HepG2 (cell line): ENCODE results near the gene POLG2. TPM values are rescaled to one million over a fixed set of nuclear protein-coding genes. Genes with fewer than 3 reads are reported as not detected.

Experiments used
- CHD2 ChIP-seq: IDR thresholded peaks from 2 replicates; pipeline ENCODE4 v1.6.1; 2011; ENCODE audit warnings: low read depth, low read length, improper control_type of control experiment
- CSRNP2 ChIP-seq: sonication (generic); formaldehyde crosslinking; conservative IDR thresholded peaks from 2 replicates; pipeline ENCODE4 v1.8.0; 2022; ENCODE audit warnings: low read depth, missing genetic modification reagents
- DNMT3B ChIP-seq: conservative IDR thresholded peaks from 2 replicates; pipeline ENCODE4 v1.6.1; 2016; ENCODE audit warnings: missing biosample characterization, control low read depth
- ESRRA ChIP-seq: sonication (generic); formaldehyde crosslinking; IDR thresholded peaks from 2 replicates; pipeline ENCODE4 v1.5.1; 2020; ENCODE audit warnings: mild to moderate bottlenecking, low read depth, missing genetic modification reagents
- HMGXB3 ChIP-seq: sonication (generic); formaldehyde crosslinking; IDR thresholded peaks from 2 replicates; pipeline ENCODE4 v1.4.0; 2020; ENCODE audit warnings: missing genetic modification reagents, borderline replicate concordance
- MEIS1 ChIP-seq: sonication (generic); formaldehyde crosslinking; IDR thresholded peaks from 2 replicates; pipeline ENCODE4 v1.9.0; 2021; ENCODE audit warnings: mild to moderate bottlenecking, missing genetic modification reagents, moderate library complexity, borderline replicate concordance
- NFKBIZ ChIP-seq: IDR thresholded peaks from 2 replicates; pipeline ENCODE4 v1.6.1; 2018; ENCODE audit warnings: missing genetic modification reagents, missing compliant biosample characterization
- PCBP2 ChIP-seq: fragments of 200-400 bp; formaldehyde crosslinking; optimal IDR thresholded peaks from 2 replicates; pipeline ENCODE3; 2018; ENCODE audit warnings: low read length, low read depth; ENCODE audit not compliant: poor library complexity, severe bottlenecking
- PRDM10 ChIP-seq: sonication (generic); formaldehyde crosslinking; IDR thresholded peaks from 2 replicates; pipeline ENCODE4 v1.4.0; 2020; ENCODE audit warnings: low read depth, missing genetic modification reagents
- ZMYM2 ChIP-seq: sonication (generic); formaldehyde crosslinking; IDR thresholded peaks from 2 replicates; pipeline ENCODE4 v1.8.0; 2022; ENCODE audit warnings: mild to moderate bottlenecking, missing genetic modification reagents
- ZNF143 ChIP-seq: sonication (generic); formaldehyde crosslinking; IDR thresholded peaks from 2 replicates; pipeline ENCODE4 v1.4.0; 2020; ENCODE audit warnings: missing genetic modification reagents
- ZNF224 ChIP-seq: sonication (generic); formaldehyde crosslinking; IDR thresholded peaks from 2 replicates; pipeline ENCODE4 v1.5.0; 2020; ENCODE audit warnings: mild to moderate bottlenecking, missing genetic modification reagents
- ZNF30 ChIP-seq: sonication (generic); formaldehyde crosslinking; IDR thresholded peaks from 2 replicates; pipeline ENCODE4 v1.5.0; 2020; ENCODE audit warnings: mild to moderate bottlenecking, missing genetic modification reagents
- ZNF597 ChIP-seq: sonication (generic); formaldehyde crosslinking; IDR thresholded peaks from 2 replicates; pipeline ENCODE4 v1.5.0; 2020; ENCODE audit warnings: missing genetic modification reagents
- ZNF720 ChIP-seq: sonication (generic); formaldehyde crosslinking; IDR thresholded peaks from 2 replicates; pipeline ENCODE4 v1.4.0; 2020; ENCODE audit warnings: missing genetic modification reagents
- ZNF737 ChIP-seq: sonication (generic); formaldehyde crosslinking; IDR thresholded peaks from 2 replicates; pipeline ENCODE4 v1.5.0; 2020; ENCODE audit warnings: missing genetic modification reagents, mild to moderate bottlenecking, borderline replicate concordance
- ZSCAN21 ChIP-seq: sonication (generic); formaldehyde crosslinking; IDR thresholded peaks from 2 replicates; pipeline ENCODE4 v1.8.0; 2022; ENCODE audit warnings: mild to moderate bottlenecking, missing genetic modification reagents, moderate library complexity, borderline replicate concordance
- polyA plus RNA-seq, 8 experiments: library from polyadenylated mRNA; depleted of rRNA in 3 of 8; stranded (reverse) in 7 of 8; unstranded in 1 of 8; fragments of >200 nt; fragmentation: Illumina TruSeq in 4 of 8; extraction: Trizol in 4 of 8; gene quantifications; 2 replicates each; pipeline versions ENCODE4 v1.2.1 to v1.2.3, GENCODE V29; 2011 to 2016; ENCODE audit warnings: low read depth in 4 of 8, missing spikeins in 1 of 8, mixed read lengths in 1 of 8; ENCODE audit not compliant: insufficient read depth in 1 of 8
- total RNA-seq, 5 experiments: library from RNA; depleted of rRNA; stranded (reverse); fragments of >200 nt; fragmentation: Illumina TruSeq; extraction: Trizol; gene quantifications; 2 replicates each; pipeline ENCODE4 v1.2.3, GENCODE V29; 2016; ENCODE audit warnings: low read depth in 1 of 5

Gene POLG2
- total and polyA plus RNA-seq, 2 of the 13 experiments (the other 11 are each of a cell fraction or from before 2014, with no cell fraction given) = 21.1 to 25.5 TPM

- no peak for TF ChIP-seq CSRNP2
- no peak; the same call in none of the 2 replicates for TF ChIP-seq PRDM10 (CRISPR knock-in tag)
- no peak for TF ChIP-seq DNMT3B (CRISPR knock-in tag)
- TF ChIP-seq PCBP2 = no peak
- no peak for TF ChIP-seq ZNF30 (CRISPR knock-in tag)
- TF ChIP-seq ESRRA (CRISPR knock-in tag) = no peak; the same call in 1 of the 2 replicates
- TF ChIP-seq ZMYM2 (CRISPR knock-in tag) = peak; percentile 81; the same call in 1 of the 2 replicates
- 0 out of 2 replicates have a peak, but pooled peaks have one; percentile 83 for TF ChIP-seq ZNF224
- TF ChIP-seq ZSCAN21 (CRISPR knock-in tag) = peak; percentile 91
- TF ChIP-seq MEIS1 (CRISPR knock-in tag) = peak; percentile 96
- peak; percentile 49; the same call in 1 of the 2 replicates for TF ChIP-seq ZNF597 (CRISPR knock-in tag)
- TF ChIP-seq ZNF720 (CRISPR knock-in tag) = no peak
- TF ChIP-seq ZNF143 (CRISPR knock-in tag) = peak; percentile 35; the same call in 1 of the 2 replicates
- TF ChIP-seq NFKBIZ (CRISPR knock-in tag) = 0 out of 2 replicates have a peak, but pooled peaks have one; percentile 65
- no peak; the same call in 1 of the 2 replicates for TF ChIP-seq ZNF737 (CRISPR knock-in tag)
- TF ChIP-seq CHD2 = peak; percentile 86
- TF ChIP-seq HMGXB3 = no peak; the same call in 1 of the 2 replicates
These were observed 9.9 kb upstream of the POLG2 start, which contains the start of gene CEP95 (continued) for GRCh38 chr17:64506576-64507412.
